Activated T-cell treated with anti-CD3 and anti-CD28 coated beads, Interleukin-2, amount 50 U/mL, for 48 hours (primary cell): Measurements from ENCODE around the gene PRND.
A peak's percentile ranks its signal among the peaks of the same experiment; 100 is the strongest.
"Not testable (repeated sequence)": the region's sequence is repeated elsewhere in the genome, so short reads cannot be mapped to it uniquely, and the experiment has no call there.

Experiments
- DNase-seq, 2 experiments: peaks; one replicate each; pipeline ENCODE4 v3.0.0-alpha.2; 2020

PRND gene

DNA sequence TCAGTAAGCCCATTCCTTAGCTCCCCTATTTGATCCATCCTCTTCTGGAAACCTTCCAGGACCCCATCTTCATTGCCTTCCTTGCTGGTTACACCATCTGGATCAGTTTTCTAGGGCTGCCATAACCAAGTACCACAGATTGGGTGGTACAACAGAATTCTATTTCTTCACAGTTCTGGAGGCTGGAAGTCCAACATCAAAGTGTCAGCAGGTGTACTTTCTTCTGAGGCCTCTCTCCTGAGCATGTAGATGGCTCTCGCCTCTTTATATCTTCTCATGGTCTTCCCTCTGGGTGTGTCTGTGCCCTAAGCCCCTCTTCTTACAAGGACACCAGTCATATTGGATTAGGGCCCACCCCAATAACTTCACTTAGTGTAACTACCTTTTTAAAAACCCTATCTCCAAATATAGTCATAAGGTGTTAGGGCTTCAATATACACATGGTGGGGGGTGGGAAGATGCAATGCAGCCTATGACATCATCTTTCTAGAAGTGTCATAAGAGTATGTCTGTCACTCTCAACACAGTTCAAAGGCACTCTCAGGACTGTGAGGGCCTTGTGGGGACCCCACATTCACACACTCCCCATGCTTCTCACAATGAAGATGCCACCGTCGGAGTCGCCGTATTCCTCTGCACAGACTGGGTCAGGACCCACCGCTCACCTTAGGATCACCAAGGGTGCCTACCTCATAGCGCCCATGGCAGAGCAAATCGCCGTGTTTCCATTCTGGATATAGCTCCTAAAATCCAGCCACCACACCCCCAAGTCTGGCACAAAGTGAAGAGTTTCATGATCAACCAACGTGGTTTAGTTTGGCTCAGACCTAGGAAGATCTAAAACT is 12.2 kb upstream of the PRND start:
- peak in 1 of 2 experiments; percentile 8 for DNase-seq

GRCh38 chr20:4710106-4710475 is 11.6 kb upstream of the PRND start:
- DNase-seq = peak in 1 of 2 experiments; percentile 9

GRCh38 chr20:4711511-4711910 is 10.2 kb upstream of the PRND start:
- peak in 1 of 2 experiments; percentile 8 for DNase-seq

DNA sequence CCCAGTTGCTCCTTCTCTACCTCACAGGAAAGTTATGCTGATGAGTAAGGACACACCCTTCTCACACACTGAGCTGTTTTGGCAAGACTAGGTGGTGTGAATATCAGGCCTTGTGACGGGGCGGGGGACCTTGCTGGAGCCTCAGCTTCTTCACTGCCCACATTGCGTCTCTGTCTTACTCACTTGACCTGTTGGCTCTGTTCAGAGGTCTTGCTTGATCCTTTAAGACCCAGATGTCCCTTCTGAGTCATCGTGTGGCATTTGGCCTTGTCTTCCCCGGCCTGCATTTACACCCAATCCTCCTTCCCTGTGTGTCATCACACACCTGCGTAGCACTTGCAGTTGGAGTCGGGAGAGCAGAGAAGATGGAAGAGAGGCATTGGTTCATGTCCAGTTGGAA is 8.3 kb upstream of the PRND start:
- peak in 1 of 2 experiments; percentile 11 for DNase-seq

DNA sequence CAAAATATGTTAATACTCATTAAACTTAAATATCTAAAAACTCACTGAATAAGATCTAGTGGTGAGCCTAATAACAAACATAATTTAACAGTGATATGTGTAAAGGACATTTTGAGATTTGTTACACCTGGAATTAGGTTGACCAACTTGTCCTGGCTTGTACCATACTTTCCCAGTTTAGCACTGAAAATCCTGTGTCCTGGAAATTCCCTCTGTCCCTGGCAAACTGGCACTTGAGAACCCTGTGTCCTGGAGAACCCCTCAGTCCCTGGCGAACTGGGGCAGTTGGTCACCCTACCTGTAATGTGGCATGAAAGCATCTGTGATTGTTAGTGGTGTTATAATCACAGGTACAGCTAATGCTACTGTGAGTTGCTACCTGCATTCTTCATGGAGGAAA is 6.9 kb upstream of the PRND start:
- DNase-seq = no peak

- DNase-seq = no peak
These were observed 3.7 kb upstream of the PRND start for GRCh38 chr20:4717816-4718570.

GRCh38 chr20:4719190-4719589 is 2.5 kb upstream of the PRND start:
- DNase-seq = no peak

DNA sequence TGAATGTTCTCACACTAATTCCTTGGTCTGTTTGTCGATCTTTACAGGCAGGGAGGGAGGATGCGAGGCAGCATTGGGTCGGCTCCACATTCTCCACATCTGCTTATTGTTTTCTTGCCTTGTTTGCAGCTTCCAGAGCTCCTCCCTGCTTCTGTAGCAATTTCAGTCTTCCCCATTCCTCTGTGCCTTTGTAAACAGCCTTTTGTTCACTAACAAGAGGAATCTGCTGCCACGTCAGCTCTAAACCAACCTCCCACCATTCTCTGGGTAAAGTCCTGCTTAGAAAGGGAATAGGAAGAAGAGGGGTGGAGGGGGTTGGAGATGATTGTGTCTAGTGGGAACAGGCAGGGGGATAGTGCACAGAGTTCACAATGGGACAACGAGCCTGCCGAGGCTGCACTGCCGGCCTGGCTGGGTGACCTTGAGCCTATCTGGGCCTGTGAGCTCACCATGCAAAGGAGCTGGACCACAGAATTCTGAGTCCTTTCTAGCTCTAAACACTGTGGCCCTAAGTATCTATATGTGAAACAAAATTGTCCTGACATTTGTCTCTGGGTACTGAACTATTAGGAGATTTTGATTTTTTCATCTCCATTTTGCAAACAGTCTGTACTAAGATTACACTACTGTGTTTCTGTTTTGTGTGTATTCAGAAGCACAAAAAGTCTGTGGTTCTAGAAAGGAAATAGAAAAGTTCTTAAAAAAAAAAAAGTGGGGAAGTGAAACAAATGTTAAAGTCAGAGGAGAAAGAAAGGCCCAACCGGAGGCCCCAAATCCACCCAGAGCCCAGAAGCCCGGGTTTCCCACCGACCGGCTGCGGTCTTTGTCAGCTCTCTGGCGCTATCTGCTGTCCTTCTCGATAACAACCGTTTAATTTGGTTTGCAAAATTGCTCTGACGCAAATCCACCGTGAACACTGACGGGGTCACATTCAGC is 1.4 kb upstream of the PRND start:
- peak; percentile 77 to 81 for DNase-seq

DNA sequence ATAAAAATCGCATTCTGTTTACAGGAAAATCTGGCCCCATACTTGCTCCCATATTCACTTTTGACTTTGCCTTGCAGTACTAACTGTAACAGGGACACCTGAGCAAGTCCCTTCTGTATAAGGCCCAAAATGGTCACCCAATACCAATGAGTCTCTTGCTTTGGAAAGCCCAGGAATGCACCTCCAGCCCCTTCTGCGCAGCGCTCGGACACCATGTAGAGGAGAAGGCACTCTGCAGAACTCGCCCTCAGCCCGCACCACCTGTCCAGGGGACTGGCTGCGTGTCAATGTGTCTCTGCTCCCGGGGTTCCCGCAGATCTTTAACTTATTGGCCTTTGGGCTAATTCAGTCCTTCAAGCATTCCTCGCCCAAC is 746 bp upstream of the PRND start:
- no peak for DNase-seq

- no peak for DNase-seq
These were observed 862 bp downstream of the PRND start for GRCh38 chr20:4722571-4722970.

DNA sequence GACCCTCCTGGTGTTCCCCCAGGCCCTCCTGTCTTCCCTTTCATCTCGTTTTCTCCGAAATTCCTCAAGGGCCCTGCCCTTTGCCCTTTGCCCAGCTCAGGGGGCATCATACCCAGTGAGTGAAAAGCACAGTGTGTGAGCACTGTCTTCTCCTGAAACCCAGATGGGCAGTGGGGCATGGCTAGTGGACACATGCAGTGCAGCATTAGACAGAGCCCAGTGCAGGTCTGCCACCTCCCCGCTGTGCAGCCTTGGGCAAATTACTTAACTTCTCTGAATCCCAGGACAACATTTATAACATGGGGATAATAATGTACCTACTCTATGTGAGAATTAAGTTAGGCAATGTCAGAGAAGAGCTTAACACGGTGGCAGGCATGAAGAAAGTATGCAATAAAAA is 1.3 kb downstream of the PRND start:
- DNase-seq = peak in 1 of 2 experiments; percentile 6

GRCh38 chr20:4723553-4723952 is 1.8 kb downstream of the PRND start:
- not testable (repeated sequence) for DNase-seq

- DNase-seq = peak in 1 of 2 experiments; percentile 10
These were observed 3.0 kb downstream of the PRND start for GRCh38 chr20:4724459-4725262.

GRCh38 chr20:4725263-4725550 is 3.5 kb downstream of the PRND start:
- no peak for DNase-seq

DNA sequence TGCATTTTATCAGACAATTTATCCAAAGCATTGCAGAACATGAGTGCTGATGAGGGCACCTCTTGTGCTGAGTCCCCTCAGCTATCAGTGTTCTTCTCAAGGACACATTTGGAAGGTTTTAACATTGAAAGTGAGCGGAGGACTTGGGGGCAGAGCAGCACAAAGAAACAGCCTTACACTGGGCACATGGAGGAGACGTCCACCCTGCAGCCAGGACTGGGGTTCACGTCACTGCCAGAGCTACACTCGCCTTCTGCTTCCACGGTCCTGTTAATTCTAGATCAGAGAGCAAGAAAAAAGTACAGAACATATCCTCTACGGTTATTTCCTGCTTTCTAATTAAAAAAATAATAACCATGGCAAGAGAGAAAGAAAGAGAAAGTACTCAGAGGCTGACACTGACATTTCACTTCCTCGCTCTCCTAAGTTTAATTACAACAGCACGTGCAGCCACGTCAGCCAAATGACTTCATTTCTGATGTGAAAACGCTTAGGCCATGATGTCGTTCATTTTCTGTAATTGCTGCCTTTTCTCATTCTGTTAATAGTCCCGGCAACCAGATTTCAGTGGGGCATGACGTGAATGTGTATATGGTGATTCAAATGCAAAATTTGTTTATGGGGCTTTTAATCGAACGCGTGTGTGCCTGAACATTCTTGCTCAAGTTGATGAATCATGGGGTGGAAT is 5.1 kb downstream of the PRND start:
- DNase-seq = peak; percentile 31 to 46

GRCh38 chr20:4728120-4728760 is 6.5 kb downstream of the PRND start:
- DNase-seq = no peak

GRCh38 chr20:4729265-4729664 is 7.6 kb downstream of the PRND start:
- DNase-seq = peak; percentile 20 to 35

GRCh38 chr20:4730780-4731179 is 9.1 kb downstream of the PRND start:
- DNase-seq = peak in 1 of 2 experiments; percentile 14

DNA sequence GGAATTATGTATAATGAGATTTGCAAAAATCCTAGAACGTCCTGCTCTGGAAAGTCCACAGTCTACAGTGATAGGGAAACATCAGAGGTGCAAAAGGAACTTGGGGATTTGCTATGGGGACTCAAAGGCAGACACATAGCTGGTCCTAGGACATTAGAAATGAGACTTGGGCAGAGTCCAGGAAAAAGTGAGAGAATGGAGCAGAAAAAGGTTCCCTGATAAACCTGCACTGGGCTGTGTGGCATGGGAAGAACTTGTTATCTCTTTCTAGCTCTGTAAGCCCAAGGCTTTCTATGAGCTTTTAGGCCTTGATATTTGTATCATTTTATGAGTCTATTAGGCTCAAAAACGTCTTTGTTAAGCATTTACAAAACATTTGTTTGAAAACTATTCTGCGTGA is 15.2 kb downstream of the PRND start:
- no peak for DNase-seq

DNA sequence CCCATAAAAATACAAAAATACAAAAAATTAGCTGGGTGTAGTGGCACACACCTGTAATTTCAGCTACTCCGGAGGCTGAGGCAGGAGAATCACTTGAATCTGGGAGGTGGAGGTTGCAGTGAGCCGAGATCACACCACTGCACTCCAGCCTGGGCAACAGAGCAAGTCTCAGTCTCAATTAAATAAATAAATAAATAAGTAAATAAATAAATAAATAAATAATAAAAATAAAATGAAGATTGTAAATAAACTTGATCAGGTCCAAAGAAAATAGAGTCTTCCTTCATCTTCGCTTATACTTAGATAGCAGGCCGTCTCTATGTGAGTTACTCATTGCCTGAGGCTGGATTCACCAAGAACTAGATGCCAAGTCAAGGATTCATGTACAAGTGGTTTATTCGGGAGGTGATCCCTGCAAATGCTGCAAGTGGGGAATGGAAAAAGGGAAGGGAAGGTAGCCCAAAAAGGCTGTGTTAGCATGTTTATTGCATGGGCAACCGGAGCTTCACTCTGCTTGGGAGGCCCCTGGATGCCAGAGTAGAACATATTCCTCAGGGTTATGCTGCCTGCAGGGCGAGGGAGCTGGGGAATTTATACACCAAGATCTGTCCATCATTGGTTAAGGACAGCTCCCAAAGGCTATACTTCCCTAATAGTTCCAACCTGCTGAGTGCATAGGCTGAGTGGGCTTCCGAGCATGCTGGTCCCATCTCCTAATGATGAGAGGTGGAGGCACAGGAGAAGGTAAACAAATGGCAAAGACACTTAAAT is 16.3 kb downstream of the PRND start:
- DNase-seq = no peak
